HG02870 (cell line): ENCODE data around the gene SHOC2.

ENCODE experiments used
- ATAC-seq: cut with Tn5 transposase; IDR thresholded peaks from one replicate; pipeline ENCODE4 v1.9.1; 2021; ENCODE audit warnings: mild to moderate bottlenecking, moderate library complexity; ENCODE audit not compliant: unreplicated experiment

SHOC2 gene

DNA sequence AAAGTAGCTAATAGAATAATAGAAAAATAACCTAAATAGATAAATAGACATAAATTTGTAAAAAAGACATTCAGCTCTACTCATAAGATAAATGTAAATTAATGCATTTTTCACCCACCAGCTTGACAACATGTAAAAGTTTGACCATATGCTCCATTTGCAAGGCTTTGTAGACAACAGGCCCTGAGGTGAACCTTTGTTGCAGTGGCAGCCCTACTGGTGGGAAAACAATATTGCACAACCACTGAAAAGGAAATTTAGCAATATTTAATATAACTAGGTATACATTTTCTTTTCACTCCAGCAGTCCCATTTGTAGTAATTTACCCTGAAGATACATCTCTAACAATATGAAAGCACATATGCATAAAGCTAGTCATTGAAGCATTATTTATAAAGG is 118.5 kb downstream of the SHOC2 start:
- ATAC-seq, result no peak

DNA sequence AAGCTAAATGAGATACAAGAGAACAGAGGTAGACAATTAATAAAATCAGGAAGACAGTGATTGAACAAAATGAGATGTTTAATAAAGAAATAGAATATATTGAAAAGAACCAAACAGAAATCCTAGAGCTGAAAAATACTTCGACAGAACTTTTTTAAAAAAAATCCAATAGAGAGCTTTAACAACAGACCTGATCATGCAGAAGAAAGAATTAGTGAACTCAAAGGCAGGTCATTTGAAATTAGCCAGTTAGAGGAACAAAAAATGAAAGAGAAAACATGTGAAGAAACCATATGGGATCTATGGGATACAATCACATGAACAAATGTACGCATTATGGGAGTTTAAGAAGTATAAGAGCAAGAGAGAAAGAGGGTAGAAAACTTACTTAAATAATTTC is 120.1 kb downstream of the SHOC2 start:
- no peak for ATAC-seq

DNA sequence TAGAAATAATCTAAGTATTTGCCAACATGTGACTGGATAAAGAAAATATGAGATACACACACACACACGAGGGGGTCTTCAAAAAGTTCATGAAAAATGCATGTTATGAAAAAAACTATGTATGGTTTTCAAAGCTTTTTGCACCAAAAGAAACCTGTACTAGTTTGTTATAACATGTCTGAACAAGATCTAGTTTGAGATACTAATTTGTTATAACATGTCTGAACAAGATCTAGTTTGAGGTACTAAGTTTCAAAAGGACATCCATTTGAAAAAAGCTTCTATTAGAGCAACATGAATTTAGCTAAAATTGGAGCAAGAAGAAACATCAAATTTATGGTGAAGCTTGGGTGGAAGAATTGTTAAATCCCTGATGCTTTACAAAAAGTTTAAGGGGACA is 137.6 kb downstream of the SHOC2 start:
- ATAC-seq, result no peak
